ENCODE data around the gene FAT1.
A peak's percentile ranks its signal among the peaks of the same experiment; 100 is the strongest.

FAT1 gene

GRCh38 chr4:186657764-186658163 lies 65.9 kb downstream of the FAT1 start:
- no peak for TF ChIP-seq CTCF (conservative IDR thresholded peaks at IDR 0.05; ENCODE audit: low read depth, low read length)
- DNase-seq (ENCODE audit: low read depth) = no peak
- H3K4me3 ChIP-seq (ENCODE audit: low read length) = no peak overlapping the region

- TF ChIP-seq CTCF (conservative IDR thresholded peaks at IDR 0.05; ENCODE audit: low read depth, low read length) = no peak
- no peak overlapping the region for H3K4me3 ChIP-seq (ENCODE audit: low read length)
- DNase-seq (ENCODE audit: low read depth) = no peak
Measured at GRCh38 chr4:186653969-186654368, 69.7 kb downstream of the FAT1 start.

- peak; percentile 94 for DNase-seq (ENCODE audit: low read depth)
- TF ChIP-seq CTCF (conservative IDR thresholded peaks at IDR 0.05; ENCODE audit: low read depth, low read length) = no peak
- peak overlapping the region; percentile 51 for H3K4me3 ChIP-seq (ENCODE audit: low read length)
Measured at GRCh38 chr4:186651624-186652023, 72.0 kb downstream of the FAT1 start.

- TF ChIP-seq CTCF (conservative IDR thresholded peaks at IDR 0.05; ENCODE audit: low read depth, low read length) = no peak
- no peak for DNase-seq (ENCODE audit: low read depth)
- peak overlapping the region; percentile 51 for H3K4me3 ChIP-seq (ENCODE audit: low read length)
Measured at GRCh38 chr4:186651181-186651603, 72.5 kb downstream of the FAT1 start.

- TF ChIP-seq CTCF (conservative IDR thresholded peaks at IDR 0.05; ENCODE audit: low read depth, low read length) = no peak
- no peak for DNase-seq (ENCODE audit: low read depth)
- no peak overlapping the region for H3K4me3 ChIP-seq (ENCODE audit: low read length)
Measured at GRCh38 chr4:186650401-186651180, 73.1 kb downstream of the FAT1 start.

- no peak overlapping the region for H3K4me3 ChIP-seq (ENCODE audit: low read length)
- no peak for TF ChIP-seq CTCF (conservative IDR thresholded peaks at IDR 0.05; ENCODE audit: low read depth, low read length)
- DNase-seq (ENCODE audit: low read depth) = no peak
Measured at GRCh38 chr4:186647821-186648220, 75.8 kb downstream of the FAT1 start.

GRCh38 chr4:186644737-186645261 lies 78.9 kb downstream of the FAT1 start:
- H3K4me3 ChIP-seq (ENCODE audit: low read length) = no peak overlapping the region
- DNase-seq (ENCODE audit: low read depth) = no peak
- no peak for TF ChIP-seq CTCF (conservative IDR thresholded peaks at IDR 0.05; ENCODE audit: low read depth, low read length)
